K562 (cell line): ENCODE data around the gene LRCH1.

Experiments used
- CREB1 ChIP-seq, 2 experiments: sonication (generic) in 1 of 2; formaldehyde crosslinking in 1 of 2; IDR thresholded peaks; 2 replicates each; pipeline versions ENCODE4 v1.6.1 to v1.8.0; 2012 to 2022; ENCODE audit warnings: inconsistent platforms in 1 of 2, mild to moderate bottlenecking in 1 of 2, missing genetic modification reagents in 1 of 2, moderate library complexity in 1 of 2
- GTF2F1 ChIP-seq: IDR thresholded peaks from 2 replicates; pipeline ENCODE4 v1.6.1; 2011; ENCODE audit warnings: low read depth, low read length, improper control_type of control experiment
- HNRNPLL ChIP-seq: fragments of 200-400 bp; formaldehyde crosslinking; IDR thresholded peaks from 2 replicates; pipeline ENCODE4 v1.6.1; 2017; ENCODE audit warnings: low read length, low read depth, mild to moderate bottlenecking; ENCODE audit not compliant: poor library complexity, severe bottlenecking

- TF ChIP-seq HNRNPLL (no peak), CREB1 (IDR thresholded peaks at IDR 0.05) (no peak), CREB1 (CRISPR knock-in tag; IDR thresholded peaks at IDR 0.05) (no peak), GTF2F1 (no peak)
These were observed 244.7 kb downstream of the LRCH1 start for GRCh38 chr13:46797501-46798237.
